Esophagus squamous epithelium (tissue), 5 donors: ENCODE measurements around the gene KCNQ4. TPM values are rescaled to one million over a fixed set of nuclear protein-coding genes. Genes with fewer than 3 reads are reported as not detected.

Experiments
- DNase-seq: peaks from one replicate; lab custom pipeline; 2025; lab: John Stamatoyannopoulos, UW
- H3K27ac ChIP-seq, 4 donors: fragments of 200-600 bp; sonication (generic); one replicate each; pipeline ENCODE4 v1.5.1; 2016 to 2019; ENCODE audit warnings: mild to moderate bottlenecking in 1 of 4
- H3K27me3 ChIP-seq, 4 donors: fragments of 200-600 bp; sonication (generic); 1 replicate in 3 of 4; 2 replicates in 1 of 4; pipeline versions ENCODE4 v1.5.1 to v1.6.0; 2017 to 2021; ENCODE audit warnings: antibody characterized with exemption in 1 of 4
- H3K36me3 ChIP-seq, 3 donors: fragments of 200-600 bp; sonication (generic); one replicate each; pipeline ENCODE4 v1.5.1; 2016 to 2019
- H3K4me1 ChIP-seq, 3 donors: fragments of 200-600 bp; sonication (generic); one replicate each; pipeline ENCODE4 v1.5.1; 2017 to 2019
- H3K4me3 ChIP-seq, 4 donors: fragments of 200-600 bp; sonication (generic); 1 replicate in 3 of 4; 2 replicates in 1 of 4; pipeline ENCODE4 v1.5.1; 2016 to 2019; ENCODE audit warnings: mild to moderate bottlenecking in 2 of 4, moderate library complexity in 1 of 4
- H3K9me3 ChIP-seq, 3 donors: fragments of 200-600 bp; sonication (generic); one replicate each; pipeline ENCODE4 v1.5.1; 2016 to 2019
- POLR2A ChIP-seq, 4 donors: fragments of 450-650 bp; IDR thresholded peaks; one replicate each; pipeline ENCODE4 v1.6.1; 2017; ENCODE audit warnings: antibody characterized with exemption in 4 of 4, mild to moderate bottlenecking in 4 of 4, moderate library complexity in 3 of 4
- WGBS, 2 donors: methylation state at CpG; one replicate each; pipeline ENCODE4 v1.1.5; 2018; 5-methylcytosine and 5-hydroxymethylcytosine counted together
- intact Hi-C: fragments of 100-400 bp; cut with DNase I; formaldehyde crosslinking; loops from one replicate; pipeline ENCODE4 v1.15.0; 2022
- total RNA-seq, 4 donors: library from RNA; depleted of rRNA; stranded (reverse); fragments of >200 nt; gene quantifications; one replicate each; pipeline ENCODE4 v1.1.0, GENCODE V29; 2016
- TF ChIP-seq, protein P1 (sequence below), 6 experiments: fragments of 450-650 bp in 4 of 6; fragments of 200-600 bp in 2 of 6; sonication (generic) in 2 of 6; IDR thresholded peaks; one replicate each; pipeline ENCODE4 v1.5.1; 2016 to 2019; ENCODE audit warnings: antibody characterized with exemption in 6 of 6, mild to moderate bottlenecking in 4 of 6, moderate library complexity in 4 of 6
- donor health status: DM: yes; HTN: yes; CAD: no.

The KCNQ4 gene
- total RNA-seq, 4 donors from 2014 or later: 0.50 to 2.1 (median 0.81) TPM

DNA sequence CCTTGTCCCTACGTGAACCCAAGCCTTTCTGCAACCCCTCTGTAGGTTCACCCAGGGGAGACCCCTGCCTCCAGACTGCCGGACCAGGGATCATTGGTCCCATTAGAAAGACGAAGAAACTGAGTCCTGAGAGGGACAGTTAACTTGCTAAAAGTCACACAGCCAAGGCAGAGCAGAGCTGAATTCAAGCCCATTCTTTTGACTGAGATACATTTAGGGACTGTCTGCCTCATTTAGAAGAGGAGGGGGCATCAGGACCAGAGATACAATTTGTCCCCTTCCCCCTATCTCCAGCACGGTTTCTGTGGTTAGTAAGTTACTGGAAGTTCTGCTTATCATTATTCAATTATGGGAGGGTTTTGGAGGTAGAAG is 19.1 kb downstream of the KCNQ4 start:
- Histone ChIP-seq H3K9me3 (no peaks in the 10 kb centered on the region), H3K27ac (peak overlapping the region; percentile 71 to 88 (median 86)), H3K4me1 (peaks cover 18 to 74% (median 30%) of the 10 kb centered on the region in 3 donors), H3K36me3 (no peaks in the 10 kb centered on the region), H3K27me3 (no peaks in the 10 kb centered on the region), H3K4me3 (peak overlapping the region in 3 of 4 donors; percentile 36 to 67 (median 38))
- DNase-seq: no peak
- intact Hi-C loops: no loop called here
- WGBS, 2 donors: 14 to 56% methylated on average over 2 to 3 of the region's 4 CpGs
- TF ChIP-seq POLR2A (IDR thresholded peaks at IDR 0.05): no peak
- TF ChIP-seq, protein P1, sequence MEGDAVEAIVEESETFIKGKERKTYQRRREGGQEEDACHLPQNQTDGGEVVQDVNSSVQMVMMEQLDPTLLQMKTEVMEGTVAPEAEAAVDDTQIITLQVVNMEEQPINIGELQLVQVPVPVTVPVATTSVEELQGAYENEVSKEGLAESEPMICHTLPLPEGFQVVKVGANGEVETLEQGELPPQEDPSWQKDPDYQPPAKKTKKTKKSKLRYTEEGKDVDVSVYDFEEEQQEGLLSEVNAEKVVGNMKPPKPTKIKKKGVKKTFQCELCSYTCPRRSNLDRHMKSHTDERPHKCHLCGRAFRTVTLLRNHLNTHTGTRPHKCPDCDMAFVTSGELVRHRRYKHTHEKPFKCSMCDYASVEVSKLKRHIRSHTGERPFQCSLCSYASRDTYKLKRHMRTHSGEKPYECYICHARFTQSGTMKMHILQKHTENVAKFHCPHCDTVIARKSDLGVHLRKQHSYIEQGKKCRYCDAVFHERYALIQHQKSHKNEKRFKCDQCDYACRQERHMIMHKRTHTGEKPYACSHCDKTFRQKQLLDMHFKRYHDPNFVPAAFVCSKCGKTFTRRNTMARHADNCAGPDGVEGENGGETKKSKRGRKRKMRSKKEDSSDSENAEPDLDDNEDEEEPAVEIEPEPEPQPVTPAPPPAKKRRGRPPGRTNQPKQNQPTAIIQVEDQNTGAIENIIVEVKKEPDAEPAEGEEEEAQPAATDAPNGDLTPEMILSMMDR (IDR thresholded peaks at IDR 0.05): no peak

DNA sequence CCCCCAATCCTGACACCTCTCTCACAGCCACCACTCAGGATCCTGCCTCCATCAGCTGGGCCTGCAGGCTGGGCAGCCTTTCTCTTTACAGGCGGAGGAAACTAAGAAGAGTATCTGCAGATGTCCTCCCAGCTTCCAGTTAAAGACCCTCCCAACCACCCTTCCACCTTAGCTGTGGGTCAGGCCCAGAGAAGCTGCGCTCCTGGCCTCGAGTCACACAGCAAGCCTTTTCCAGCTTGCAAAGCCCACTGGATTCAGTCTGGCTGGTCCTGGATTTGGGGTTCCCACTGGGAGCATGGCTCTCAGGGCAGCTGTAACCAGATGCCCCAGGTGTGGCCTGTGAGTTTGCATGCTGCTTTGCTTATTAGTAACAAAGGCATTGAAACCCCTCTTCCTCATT is 19.9 kb downstream of the KCNQ4 start:
- peak overlapping the region in 3 of 4 donors; percentile 85 to 88 (median 86) for H3K27ac ChIP-seq
- H3K27me3 ChIP-seq: no peaks in the 10 kb centered on the region
- intact Hi-C loops: no loop called here
- H3K4me3 ChIP-seq: no peak overlapping the region
- peaks cover 18 to 72% (median 30%) of the 10 kb centered on the region in 3 donors for H3K4me1 ChIP-seq
- DNase-seq: no peak
- 100% methylated on average over 1 of the region's 3 CpGs; no CpG with 5 or more reads in 1 of the 2 donors for WGBS, 2 donors
- no peak for TF ChIP-seq POLR2A (IDR thresholded peaks at IDR 0.05)
- TF ChIP-seq, protein P1 (IDR thresholded peaks at IDR 0.05): no peak
- no peaks in the 10 kb centered on the region for H3K9me3 ChIP-seq
- H3K36me3 ChIP-seq: no peaks in the 10 kb centered on the region

DNA sequence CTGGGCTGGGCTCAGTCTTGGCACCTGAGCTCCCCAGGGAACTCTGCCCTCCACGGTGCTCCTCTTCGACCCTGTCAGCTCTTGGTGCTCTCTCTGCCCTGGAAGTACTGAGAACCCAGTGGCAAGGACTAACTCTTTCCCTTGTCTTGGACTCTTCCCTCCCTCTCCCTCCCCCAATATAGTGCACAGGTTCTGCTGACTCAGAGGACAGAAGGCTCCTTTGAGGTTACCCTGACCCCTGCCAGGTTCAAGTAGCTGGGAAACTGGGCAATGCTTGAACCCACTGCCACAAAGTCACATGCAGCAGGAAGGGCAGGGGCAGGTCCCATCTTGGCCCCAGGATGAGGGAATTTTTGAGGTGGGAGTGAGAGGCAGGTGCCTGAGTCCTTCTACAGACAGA is 20.3 kb downstream of the KCNQ4 start:
- no peaks in the 10 kb centered on the region for H3K9me3 ChIP-seq
- intact Hi-C loops: no loop called here
- DNase-seq: no peak
- peak overlapping the region in 3 of 4 donors; percentile 17 to 86 (median 85) for H3K27ac ChIP-seq
- peaks cover 18 to 68% (median 27%) of the 10 kb centered on the region in 3 donors for H3K4me1 ChIP-seq
- no peaks in the 10 kb centered on the region for H3K27me3 ChIP-seq
- H3K36me3 ChIP-seq: no peaks in the 10 kb centered on the region
- H3K4me3 ChIP-seq: no peak overlapping the region
- no peak for TF ChIP-seq POLR2A (IDR thresholded peaks at IDR 0.05)
- TF ChIP-seq, protein P1 (IDR thresholded peaks at IDR 0.05): no peak
- 39 to 57% methylated on average over 2 of the region's 2 CpGs for WGBS, 2 donors

DNA sequence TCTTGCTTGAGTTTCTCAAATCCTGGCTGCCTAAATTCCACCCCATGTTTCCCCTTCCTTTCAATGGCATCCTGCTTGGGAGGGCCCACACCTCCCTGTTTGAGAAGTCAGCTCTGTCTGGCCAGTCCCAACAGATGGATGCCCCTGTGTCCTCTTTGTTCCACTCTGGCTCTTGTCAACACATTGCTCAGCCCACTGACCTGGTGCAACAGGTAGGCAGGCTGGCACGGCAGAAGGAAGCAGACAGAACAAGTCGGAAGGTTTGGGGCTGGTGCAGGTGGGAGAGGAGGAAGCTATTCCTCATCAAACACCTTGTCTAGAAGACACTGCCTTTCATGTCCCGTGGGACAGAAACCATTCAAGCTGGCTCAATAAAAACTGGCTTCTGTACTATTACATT is 22.7 kb downstream of the KCNQ4 start:
- no peak for TF ChIP-seq POLR2A (IDR thresholded peaks at IDR 0.05)
- TF ChIP-seq, protein P1 (IDR thresholded peaks at IDR 0.05): no peak
- no peak for DNase-seq
- 46 to 62% methylated on average over 2 of the region's 3 CpGs for WGBS, 2 donors
- no peaks in the 10 kb centered on the region for H3K27me3 ChIP-seq
- no peak overlapping the region for H3K4me3 ChIP-seq
- intact Hi-C loops: no loop called here
- no peaks in the 10 kb centered on the region for H3K36me3 ChIP-seq
- no peaks in the 10 kb centered on the region for H3K9me3 ChIP-seq
- H3K27ac ChIP-seq: peak overlapping the region in 2 of 4 donors; percentile 10 to 62
- H3K4me1 ChIP-seq: peaks cover 13 to 45% (median 14%) of the 10 kb centered on the region in 3 donors

DNA sequence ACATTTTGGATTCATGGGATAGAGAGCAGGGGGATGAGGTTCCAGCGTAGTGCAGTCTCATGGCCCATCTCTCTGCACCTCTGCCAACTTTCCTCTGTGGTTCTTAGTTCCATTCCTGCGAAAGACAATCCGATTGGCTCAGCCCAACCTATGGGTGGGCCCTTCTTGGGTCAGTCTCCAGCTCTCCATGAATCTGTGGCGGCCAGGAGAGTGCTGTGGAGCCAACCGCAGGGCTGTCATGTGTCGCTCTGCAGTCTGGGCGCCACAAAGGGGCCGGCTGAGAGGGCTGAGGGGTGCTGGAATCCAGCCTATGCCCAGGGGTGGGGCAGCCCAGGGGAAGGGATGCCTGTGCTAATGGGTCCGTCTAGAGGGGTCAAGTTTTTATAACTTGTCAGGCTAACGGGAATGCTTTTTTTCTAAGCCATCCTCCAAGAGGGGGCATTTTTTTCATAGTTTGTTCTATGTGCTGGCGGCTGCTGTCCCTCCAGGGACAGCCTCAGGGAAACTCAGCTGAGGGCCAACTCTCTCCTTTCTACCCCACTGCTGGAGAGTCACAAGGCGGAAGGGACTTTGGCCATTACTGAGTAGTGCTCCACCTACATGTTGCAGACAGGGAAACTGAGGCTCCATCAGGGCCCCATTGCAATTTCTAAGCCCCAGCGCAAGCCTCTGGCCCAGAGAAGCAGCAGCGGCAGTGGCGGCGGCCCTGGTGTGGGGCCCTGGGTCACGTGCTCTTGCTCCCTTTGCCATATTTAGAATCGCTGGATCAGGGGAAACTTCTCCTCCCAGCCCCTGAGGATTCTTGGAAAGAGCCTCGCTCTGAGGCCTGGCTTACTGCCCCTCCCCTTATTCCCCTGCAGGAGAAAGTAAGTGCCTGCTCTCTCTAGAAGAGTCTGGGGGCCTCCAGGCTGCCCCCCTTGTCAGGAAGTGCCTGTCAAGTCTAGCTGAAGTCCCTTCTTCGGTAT is 23.4 kb downstream of the KCNQ4 start:
- no peaks in the 10 kb centered on the region for H3K27me3 ChIP-seq
- DNase-seq: no peak
- WGBS, 2 donors: 63 to 93% methylated on average over 4 to 12 of the region's 20 CpGs
- no peaks in the 10 kb centered on the region for H3K9me3 ChIP-seq
- intact Hi-C loops: no loop called here
- no peak overlapping the region for H3K4me3 ChIP-seq
- TF ChIP-seq, protein P1 (IDR thresholded peaks at IDR 0.05): no peak
- TF ChIP-seq POLR2A (IDR thresholded peaks at IDR 0.05): no peak
- H3K4me1 ChIP-seq: peaks cover 6 to 37% (median 6%) of the 10 kb centered on the region in 3 donors
- H3K36me3 ChIP-seq: no peaks in the 10 kb centered on the region
- peak overlapping the region in 3 of 4 donors; percentile 38 to 62 (median 40) for H3K27ac ChIP-seq
